LNCaP clone FGC (cell line): ENCODE results near the gene MPV17L2.

Experiments
- DNase-seq: peaks from one replicate; pipeline ENCODE4 v3.0.0-alpha.2; 2011; ENCODE audit warnings: low read depth
- H3K4me3 ChIP-seq: 2 replicates; pipeline ENCODE4 v1.5.1; 2011; ENCODE audit warnings: mild to moderate bottlenecking, low read depth, low read length, control low read depth
- TF ChIP-seq, protein P1 (sequence below): IDR thresholded peaks from 2 replicates; pipeline ENCODE4 v1.5.1; 2012; ENCODE audit warnings: mild to moderate bottlenecking; ENCODE audit not compliant: control insufficient read depth, insufficient read depth; ENCODE audit errors: extremely low read depth

The MPV17L2 gene

GRCh38 chr19:18174983-18175382 is 18.0 kb upstream of the MPV17L2 start:
- TF ChIP-seq, protein P1, sequence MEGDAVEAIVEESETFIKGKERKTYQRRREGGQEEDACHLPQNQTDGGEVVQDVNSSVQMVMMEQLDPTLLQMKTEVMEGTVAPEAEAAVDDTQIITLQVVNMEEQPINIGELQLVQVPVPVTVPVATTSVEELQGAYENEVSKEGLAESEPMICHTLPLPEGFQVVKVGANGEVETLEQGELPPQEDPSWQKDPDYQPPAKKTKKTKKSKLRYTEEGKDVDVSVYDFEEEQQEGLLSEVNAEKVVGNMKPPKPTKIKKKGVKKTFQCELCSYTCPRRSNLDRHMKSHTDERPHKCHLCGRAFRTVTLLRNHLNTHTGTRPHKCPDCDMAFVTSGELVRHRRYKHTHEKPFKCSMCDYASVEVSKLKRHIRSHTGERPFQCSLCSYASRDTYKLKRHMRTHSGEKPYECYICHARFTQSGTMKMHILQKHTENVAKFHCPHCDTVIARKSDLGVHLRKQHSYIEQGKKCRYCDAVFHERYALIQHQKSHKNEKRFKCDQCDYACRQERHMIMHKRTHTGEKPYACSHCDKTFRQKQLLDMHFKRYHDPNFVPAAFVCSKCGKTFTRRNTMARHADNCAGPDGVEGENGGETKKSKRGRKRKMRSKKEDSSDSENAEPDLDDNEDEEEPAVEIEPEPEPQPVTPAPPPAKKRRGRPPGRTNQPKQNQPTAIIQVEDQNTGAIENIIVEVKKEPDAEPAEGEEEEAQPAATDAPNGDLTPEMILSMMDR: no peak
- no peak overlapping the region for H3K4me3 ChIP-seq
- no peak for DNase-seq

DNA sequence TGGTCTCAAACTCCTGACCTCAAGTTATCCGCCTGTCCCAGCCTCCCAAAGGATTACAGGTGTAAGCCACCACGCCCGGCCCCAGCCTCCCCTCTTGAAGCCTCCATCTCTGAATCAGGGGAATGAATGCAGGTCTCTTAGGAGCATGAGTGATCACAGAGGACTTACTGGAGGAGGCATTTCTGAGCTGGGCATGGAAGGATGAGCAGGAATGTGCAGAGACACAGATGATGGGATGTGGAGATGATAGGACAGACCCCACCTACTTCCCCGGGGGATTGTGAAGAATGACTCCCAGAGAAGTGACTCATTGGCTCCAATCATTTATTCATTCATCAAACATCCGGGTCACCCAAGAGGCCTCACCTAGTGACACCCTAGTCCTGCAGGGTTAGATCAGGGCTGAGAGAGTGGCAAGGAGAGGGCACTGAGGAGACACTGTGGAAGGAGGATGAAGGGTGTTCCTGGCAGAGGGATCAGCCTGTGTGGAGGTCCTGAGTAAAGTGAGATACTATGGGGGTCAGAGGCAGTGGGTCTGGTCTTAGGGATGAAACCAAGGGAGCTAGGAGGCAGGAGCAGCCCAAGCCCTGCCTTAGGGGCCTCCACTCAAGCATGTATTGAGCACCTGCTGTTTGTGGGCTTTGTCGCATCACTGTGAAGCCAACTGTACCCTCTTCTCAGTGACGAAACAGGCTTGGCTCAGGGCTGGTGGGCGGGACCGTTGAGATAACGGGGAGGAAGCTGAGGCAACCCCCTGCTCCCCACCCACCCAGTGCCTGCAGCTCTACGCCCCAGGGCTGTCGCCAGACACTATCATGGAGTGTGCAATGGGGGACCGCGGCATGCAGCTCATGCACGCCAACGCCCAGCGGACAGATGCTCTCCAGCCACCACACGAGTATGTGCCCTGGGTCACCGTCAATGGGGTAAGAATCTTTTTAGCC is 16.4 kb upstream of the MPV17L2 start:
- no peak overlapping the region for H3K4me3 ChIP-seq
- TF ChIP-seq, protein P1: no peak
- DNase-seq: no peak

DNA sequence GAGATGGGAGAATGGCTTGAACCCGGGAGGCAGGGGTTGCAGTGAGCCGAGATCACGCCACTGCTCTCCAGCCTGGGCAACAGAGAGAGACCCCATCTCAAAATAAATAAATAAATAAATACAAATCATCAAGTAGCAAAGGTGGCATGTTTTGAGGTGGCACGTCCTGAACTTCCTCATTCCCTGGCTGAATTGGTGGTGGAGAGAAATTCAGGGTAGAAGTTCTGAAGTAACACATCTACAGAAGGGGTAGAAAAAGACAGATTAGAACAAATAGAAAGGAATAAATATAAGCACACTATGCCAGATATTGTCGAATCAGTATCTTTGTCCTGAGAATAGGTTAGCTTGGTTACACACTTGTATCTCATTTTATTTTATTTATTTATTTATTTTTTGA is 13.1 kb upstream of the MPV17L2 start:
- DNase-seq: no peak
- TF ChIP-seq, protein P1: no peak
- no peak overlapping the region for H3K4me3 ChIP-seq

- TF ChIP-seq, protein P1: no peak
- no peak overlapping the region for H3K4me3 ChIP-seq
- DNase-seq: peak; percentile 88
Measured at GRCh38 chr19:18183529-18183928, 9.5 kb upstream of the MPV17L2 start.

DNA sequence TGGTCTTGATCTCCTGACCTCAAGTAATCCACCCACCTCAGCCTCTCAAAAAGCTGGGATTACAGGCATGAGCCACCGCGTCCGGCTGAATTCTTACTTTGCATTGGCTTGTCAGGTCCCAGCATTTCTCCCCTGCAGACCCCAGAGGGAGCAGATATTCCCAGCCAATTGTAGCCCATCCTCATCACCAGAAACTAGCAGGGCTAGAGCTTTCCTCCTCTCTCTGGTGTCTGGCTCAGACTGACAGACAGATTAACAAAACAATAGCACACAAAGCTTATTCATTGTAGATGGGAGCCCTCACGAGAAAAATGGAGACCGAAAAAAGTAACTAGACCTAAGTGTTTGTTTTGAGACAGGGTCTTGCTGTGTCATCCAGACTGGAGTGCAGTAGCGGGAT is 7.5 kb upstream of the MPV17L2 start:
- DNase-seq: no peak
- no peak overlapping the region for H3K4me3 ChIP-seq
- TF ChIP-seq, protein P1: no peak

DNA sequence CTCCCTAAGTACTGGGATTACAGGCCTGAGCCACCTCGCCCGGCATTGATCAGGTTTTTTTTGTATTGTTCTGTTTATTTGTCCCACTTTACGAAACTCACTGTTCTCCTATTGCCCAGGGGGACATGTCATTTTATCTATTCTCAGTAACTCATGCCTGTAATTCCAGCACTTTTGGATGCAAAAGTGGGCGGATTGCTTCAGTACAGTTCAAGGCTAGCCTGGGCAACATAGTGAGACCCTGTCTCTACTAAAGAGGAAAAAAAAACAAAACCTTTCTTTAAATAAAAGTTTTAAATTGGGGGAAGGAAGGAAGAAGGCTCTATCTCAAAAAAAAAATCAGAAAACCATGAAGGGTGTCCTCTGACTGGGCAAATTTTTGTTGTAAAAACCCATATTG is 2.7 kb upstream of the MPV17L2 start:
- DNase-seq: no peak
- TF ChIP-seq, protein P1: no peak
- H3K4me3 ChIP-seq: no peak overlapping the region
